RWPE1 (cell line): ENCODE data around the gene ASRGL1.

ENCODE experiments used
- CTCF ChIA-PET: fragments of 350-600 bp; sonication (Branson Sonifier 250); formaldehyde crosslinking; extraction: SDS; loops from one replicate; lab custom pipeline; 2021; lab: Yijun Ruan, JAX
- POLR2A ChIA-PET: fragments of 400-600 bp; formaldehyde crosslinking; extraction: SDS; loops from one replicate; lab custom pipeline; 2020; ENCODE audit warnings: antibody characterized with exemption; ENCODE audit not compliant: low non-redundant PET; lab: Yijun Ruan, JAX
- DNase-seq: peaks from one replicate; pipeline ENCODE4 v3.0.0; 2012; ENCODE audit warnings: low spot score
- H3K27ac ChIP-seq: fragments of 450-650 bp; 2 replicates; pipeline ENCODE4 v1.5.1; 2017
- CTCF ChIP-seq: fragments of 450-650 bp; conservative IDR thresholded peaks from 2 replicates; pipeline ENCODE4 v1.5.1; 2017; ENCODE audit warnings: low read depth, mild to moderate bottlenecking

ASRGL1 gene

DNA sequence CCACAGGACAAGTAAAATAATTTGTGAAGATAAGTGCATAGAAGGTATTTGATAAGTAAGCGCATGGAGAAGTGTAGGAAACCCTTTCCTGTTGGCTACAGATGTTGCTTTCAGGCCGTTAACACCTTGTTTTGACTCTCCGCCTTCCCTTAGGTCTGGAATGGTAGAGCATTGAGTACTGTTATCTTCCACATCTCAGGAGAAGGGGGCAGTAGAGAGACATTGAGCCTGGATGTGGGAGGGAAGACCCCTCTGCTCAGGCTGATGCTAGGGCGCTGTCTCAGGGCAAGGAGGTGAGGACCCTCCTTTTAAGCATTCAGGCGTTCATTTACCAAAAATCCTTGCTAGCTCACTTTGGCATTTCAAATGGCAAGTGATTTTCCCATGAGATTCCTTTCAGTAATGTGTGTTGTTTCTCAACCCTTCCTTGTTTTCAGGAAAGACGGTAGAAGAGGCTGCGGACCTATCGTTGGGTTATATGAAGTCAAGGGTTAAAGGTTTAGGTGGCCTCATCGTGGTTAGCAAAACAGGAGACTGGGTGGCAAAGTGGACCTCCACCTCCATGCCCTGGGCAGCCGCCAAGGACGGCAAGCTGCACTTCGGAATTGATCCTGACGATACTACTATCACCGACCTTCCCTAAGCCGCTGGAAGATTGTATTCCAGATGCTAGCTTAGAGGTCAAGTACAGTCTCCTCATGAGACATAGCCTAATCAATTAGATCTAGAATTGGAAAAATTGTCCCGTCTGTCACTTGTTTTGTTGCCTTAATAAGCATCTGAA, 54.6 kb downstream of the ASRGL1 start:
- ChIA-PET POLR2A (no interaction called here), CTCF (interaction anchor here (1.0 to 1.3 kb wide), 3 partner anchors 33 to 172 kb away, joined by 3 to 7 read pairs (median 3); no protein-coding TSS in a partner anchor)
- DNase-seq, result no peak
- no peak for TF ChIP-seq CTCF
- no peak overlapping the region for H3K27ac ChIP-seq

GRCh38 chr11:62392506-62392905, 55.3 kb downstream of the ASRGL1 start:
- TF ChIP-seq CTCF, result no peak
- H3K27ac ChIP-seq, result peak overlapping the region; percentile 51
- DNase-seq, result no peak
- CTCF ChIA-PET, result interaction anchor here (1.0 to 1.3 kb wide), 3 partner anchors 32 to 171 kb away, joined by 3 to 7 read pairs (median 3); no protein-coding TSS in a partner anchor
- POLR2A ChIA-PET, result no interaction called here

DNA sequence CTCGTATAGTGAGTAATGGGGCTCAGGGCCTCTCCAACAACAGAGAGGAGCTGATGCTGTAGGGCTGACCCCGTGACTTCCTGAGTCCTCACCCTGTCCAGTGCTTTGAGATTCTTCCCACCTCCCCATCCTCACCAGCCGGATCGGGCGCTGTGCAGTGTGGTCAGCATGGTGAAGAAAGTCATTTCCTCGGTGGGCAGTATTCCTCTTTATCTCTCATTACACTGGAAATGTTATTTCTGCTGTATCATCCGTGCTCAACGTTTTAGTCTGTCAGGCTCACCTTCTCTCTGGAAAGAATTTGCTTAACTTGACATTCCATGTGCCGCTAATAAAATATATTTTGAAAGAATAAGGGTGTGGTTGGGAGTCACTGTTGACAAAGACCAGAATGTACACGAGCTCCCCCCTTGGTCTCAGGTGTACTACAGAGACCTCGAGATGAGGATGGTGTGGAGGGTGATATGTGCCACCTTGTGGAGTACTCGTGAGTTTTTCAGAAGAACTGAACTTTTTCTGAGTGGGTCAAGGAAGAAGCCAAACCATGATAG, 55.9 kb downstream of the ASRGL1 start:
- POLR2A ChIA-PET, result no interaction called here

DNA sequence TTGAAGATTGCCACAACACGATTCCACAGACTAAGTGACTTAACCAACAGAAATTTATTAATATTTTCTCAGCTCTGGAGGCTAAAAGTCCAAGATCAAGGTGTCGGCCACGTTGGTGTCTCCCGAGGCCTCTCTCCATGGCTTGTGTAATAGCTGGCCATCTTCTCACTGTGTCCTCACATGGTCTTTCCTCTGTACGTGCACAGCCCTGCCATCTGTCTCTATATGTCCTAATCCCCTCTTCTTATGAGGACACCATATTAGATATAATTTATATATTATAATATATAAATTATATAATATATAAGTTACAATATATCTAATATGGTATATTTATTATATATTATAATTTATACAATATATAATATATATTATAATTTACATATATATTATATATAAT, 56.5 kb downstream of the ASRGL1 start:
- H3K27ac ChIP-seq, result no peak overlapping the region
- no peak for TF ChIP-seq CTCF
- DNase-seq, result no peak
- ChIA-PET CTCF (interaction anchor here (3.0 kb wide), 1 partner anchor 149 kb away, joined by 20 read pairs; no protein-coding TSS in a partner anchor), POLR2A (no interaction called here)

More for the DNA sequence above, 55.9 kb downstream of the ASRGL1 start:
- DNase-seq, result peak; percentile 65
- peak overlapping the region; percentile 51 for H3K27ac ChIP-seq
- CTCF ChIA-PET, result interaction anchor here (1.0 to 1.3 kb wide), 3 partner anchors 32 to 170 kb away, joined by 3 to 7 read pairs (median 3); no protein-coding TSS in a partner anchor
- peak; percentile 48 for TF ChIP-seq CTCF

- CTCF ChIA-PET, result interaction anchor here (0.6 to 3.0 kb wide), 16 partner anchors 9 to 251 kb away, joined by 3 to 20 read pairs (median 4); no protein-coding TSS in a partner anchor
- TF ChIP-seq CTCF, result peak; percentile 65
- POLR2A ChIA-PET, result interaction anchor here (0.6 kb wide), 1 partner anchor 223 kb away, joined by 3 read pairs; no protein-coding TSS in a partner anchor
These were observed 57.7 kb downstream of the ASRGL1 start for GRCh38 chr11:62394825-62395538.

More at GRCh38 chr11:62394825-62395538, 57.7 kb downstream of the ASRGL1 start:
- DNase-seq, result peak; percentile 87
- peak overlapping the region; percentile 81 for H3K27ac ChIP-seq
